Tibial nerve (tissue), 4 donors: ENCODE data around the gene GATAD2A. TPM values are rescaled to one million over a fixed set of nuclear protein-coding genes. Genes with fewer than 3 reads are reported as not detected.

ENCODE experiments used
- DNase-seq, 2 donors: peaks; one replicate each; pipeline ENCODE4 v3.0.0-alpha.2; 2019; ENCODE audit warnings: low spot score in 2 of 2
- H3K27ac ChIP-seq, 4 donors: fragments of 200-600 bp; sonication (generic) in 3 of 4; one replicate each; pipeline ENCODE4 v1.5.1; 2017 to 2019; ENCODE audit warnings: mild to moderate bottlenecking in 1 of 4
- H3K27me3 ChIP-seq, 2 donors: fragments of 200-600 bp; sonication (generic) in 1 of 2; one replicate each; pipeline versions ENCODE4 v1.5.1 to v1.6.0; 2017 to 2019
- H3K36me3 ChIP-seq, 3 donors: fragments of 200-600 bp; sonication (generic); one replicate each; pipeline ENCODE4 v1.5.1; 2018 to 2019
- H3K4me1 ChIP-seq, 4 donors: fragments of 200-600 bp; sonication (generic) in 3 of 4; one replicate each; pipeline ENCODE4 v1.5.1; 2017 to 2019
- H3K4me3 ChIP-seq, 4 donors: fragments of 200-600 bp; sonication (generic) in 3 of 4; one replicate each; pipeline ENCODE4 v1.5.1; 2017 to 2019; ENCODE audit warnings: mild to moderate bottlenecking in 1 of 4, moderate library complexity in 1 of 4
- H3K9me3 ChIP-seq, 4 donors: fragments of 200-600 bp; sonication (generic) in 3 of 4; one replicate each; pipeline ENCODE4 v1.5.1; 2017 to 2019
- CTCF ChIP-seq, 5 experiments: fragments of 200-600 bp in 3 of 5; fragments of 450-650 bp in 2 of 5; sonication (generic) in 3 of 5; IDR thresholded peaks; one replicate each; pipeline ENCODE4 v1.5.1; 2016 to 2019; ENCODE audit warnings: antibody characterized with exemption in 5 of 5, mild to moderate bottlenecking in 3 of 5, moderate library complexity in 2 of 5
- EP300 ChIP-seq, 2 donors: sonication (generic); formaldehyde crosslinking; IDR thresholded peaks; one replicate each; pipeline ENCODE4 v1.6.1; 2017; ENCODE audit warnings: antibody characterized with exemption in 2 of 2, mild to moderate bottlenecking in 1 of 2
- POLR2A ChIP-seq, 2 donors: fragments of 450-650 bp; IDR thresholded peaks; one replicate each; pipeline ENCODE4 v1.6.1; 2017; ENCODE audit warnings: antibody characterized with exemption in 2 of 2, mild to moderate bottlenecking in 2 of 2, moderate library complexity in 2 of 2
- WGBS, 2 donors: methylation state at CpG; one replicate each; pipeline ENCODE4 v1.1.5; 2018; 5-methylcytosine and 5-hydroxymethylcytosine counted together
- total RNA-seq, 4 donors: library from RNA; depleted of rRNA; stranded (reverse); fragments of >200 nt; gene quantifications; one replicate each; pipeline ENCODE4 v1.1.0, GENCODE V29; 2016

Gene GATAD2A
- total RNA-seq, 4 donors from 2014 or later, result 34.1 to 69.6 (median 36.8) TPM

- Histone ChIP-seq H3K4me1 (peaks cover 0 to 6% (median 0%) of the 10 kb centered on the region in 4 donors), H3K9me3 (no peaks in the 10 kb centered on the region), H3K27me3 (no peaks in the 10 kb centered on the region), H3K27ac (no peak overlapping the region), H3K4me3 (no peak overlapping the region), H3K36me3 (peaks cover 10 to 100% (median 36%) of the 10 kb centered on the region in 3 donors)
- DNase-seq, result no peak
- TF ChIP-seq CTCF (IDR thresholded peaks at IDR 0.05), result no peak
- TF ChIP-seq EP300 (IDR thresholded peaks at IDR 0.05), result no peak
- no peak for TF ChIP-seq POLR2A (IDR thresholded peaks at IDR 0.05)
- WGBS, 2 donors, result 85 to 86% methylated on average over 26 of the region's 26 CpGs
Observed at GRCh38 chr19:19501798-19502197, 96.3 kb downstream of the GATAD2A start.

DNA sequence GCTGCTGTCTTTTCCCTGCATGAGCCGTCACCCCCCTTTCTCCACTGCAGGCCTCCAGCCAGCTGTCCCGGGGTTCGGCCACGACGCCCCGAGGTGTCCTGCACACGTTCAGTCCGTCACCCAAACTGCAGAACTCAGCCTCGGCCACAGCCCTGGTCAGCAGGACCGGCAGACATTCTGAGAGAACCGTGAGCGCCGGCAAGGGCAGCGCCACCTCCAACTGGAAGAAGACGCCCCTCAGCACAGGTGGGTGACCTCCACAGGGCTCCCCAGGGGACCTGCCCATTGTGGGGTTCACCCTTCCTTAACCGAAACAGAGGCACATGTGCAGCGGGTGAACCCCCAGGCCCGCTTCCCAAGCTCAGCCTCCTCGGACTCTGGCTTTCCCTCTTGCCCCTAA lies 96.8 kb downstream of the GATAD2A start:
- Histone ChIP-seq H3K36me3 (peaks cover 10 to 100% (median 31%) of the 10 kb centered on the region in 3 donors), H3K27ac (no peak overlapping the region), H3K9me3 (no peaks in the 10 kb centered on the region), H3K27me3 (no peaks in the 10 kb centered on the region), H3K4me3 (no peak overlapping the region), H3K4me1 (peaks cover 0 to 6% (median 0%) of the 10 kb centered on the region in 4 donors)
- TF ChIP-seq EP300 (IDR thresholded peaks at IDR 0.05) (no peak), CTCF (IDR thresholded peaks at IDR 0.05) (no peak), POLR2A (IDR thresholded peaks at IDR 0.05) (no peak)
- 90 to 95% methylated on average over 19 of the region's 19 CpGs for WGBS, 2 donors
- DNase-seq, result no peak

DNA sequence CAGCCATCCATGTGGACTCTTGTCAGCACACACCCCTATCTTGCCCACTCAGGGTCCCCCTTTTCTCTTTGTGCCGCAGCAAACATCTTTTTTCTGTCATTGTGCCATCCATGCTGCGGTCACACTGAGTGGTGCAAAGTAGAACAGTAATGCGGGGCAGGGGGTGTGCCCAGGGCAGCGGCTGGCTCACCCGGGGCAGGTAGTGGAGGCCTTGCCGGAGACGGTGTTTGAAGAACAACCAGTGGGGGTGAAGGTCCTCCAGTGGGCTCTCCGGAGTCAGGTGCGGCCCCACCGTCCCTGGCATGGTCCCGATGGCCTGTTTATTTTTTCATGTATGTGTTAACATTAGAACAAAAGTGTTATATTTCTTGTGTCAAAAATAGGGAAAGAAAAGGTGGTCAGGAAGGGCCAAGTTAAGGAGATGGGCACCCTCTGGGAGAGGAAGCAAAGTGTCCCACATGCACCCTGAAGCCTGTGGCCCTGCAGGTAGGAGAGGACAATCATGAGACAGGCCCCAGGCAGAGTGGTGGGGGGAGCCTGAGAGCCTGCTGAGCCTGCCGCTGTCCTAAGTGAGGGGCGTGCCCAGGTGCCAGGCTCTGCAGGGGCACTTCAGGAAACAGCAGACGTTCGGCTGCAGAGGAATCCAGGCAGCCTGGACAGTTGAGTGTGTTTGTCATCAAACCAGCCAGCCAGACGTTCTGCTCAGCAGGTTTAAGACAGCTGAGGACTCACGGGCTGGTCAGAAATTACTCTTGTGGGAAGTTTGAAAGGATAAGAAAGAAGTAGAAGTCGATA lies 97.5 kb downstream of the GATAD2A start:
- H3K9me3 ChIP-seq, result no peaks in the 10 kb centered on the region
- peaks cover 0 to 6% (median 0%) of the 10 kb centered on the region in 4 donors for H3K4me1 ChIP-seq
- peaks cover 10 to 100% (median 30%) of the 10 kb centered on the region in 3 donors for H3K36me3 ChIP-seq
- no peak for DNase-seq
- TF ChIP-seq POLR2A (IDR thresholded peaks at IDR 0.05), result no peak
- TF ChIP-seq CTCF (IDR thresholded peaks at IDR 0.05), result no peak
- no peak for TF ChIP-seq EP300 (IDR thresholded peaks at IDR 0.05)
- WGBS, 2 donors, result 86 to 90% methylated on average over 18 of the region's 18 CpGs
- H3K4me3 ChIP-seq, result no peak overlapping the region
- no peak overlapping the region for H3K27ac ChIP-seq
- H3K27me3 ChIP-seq, result no peaks in the 10 kb centered on the region

DNA sequence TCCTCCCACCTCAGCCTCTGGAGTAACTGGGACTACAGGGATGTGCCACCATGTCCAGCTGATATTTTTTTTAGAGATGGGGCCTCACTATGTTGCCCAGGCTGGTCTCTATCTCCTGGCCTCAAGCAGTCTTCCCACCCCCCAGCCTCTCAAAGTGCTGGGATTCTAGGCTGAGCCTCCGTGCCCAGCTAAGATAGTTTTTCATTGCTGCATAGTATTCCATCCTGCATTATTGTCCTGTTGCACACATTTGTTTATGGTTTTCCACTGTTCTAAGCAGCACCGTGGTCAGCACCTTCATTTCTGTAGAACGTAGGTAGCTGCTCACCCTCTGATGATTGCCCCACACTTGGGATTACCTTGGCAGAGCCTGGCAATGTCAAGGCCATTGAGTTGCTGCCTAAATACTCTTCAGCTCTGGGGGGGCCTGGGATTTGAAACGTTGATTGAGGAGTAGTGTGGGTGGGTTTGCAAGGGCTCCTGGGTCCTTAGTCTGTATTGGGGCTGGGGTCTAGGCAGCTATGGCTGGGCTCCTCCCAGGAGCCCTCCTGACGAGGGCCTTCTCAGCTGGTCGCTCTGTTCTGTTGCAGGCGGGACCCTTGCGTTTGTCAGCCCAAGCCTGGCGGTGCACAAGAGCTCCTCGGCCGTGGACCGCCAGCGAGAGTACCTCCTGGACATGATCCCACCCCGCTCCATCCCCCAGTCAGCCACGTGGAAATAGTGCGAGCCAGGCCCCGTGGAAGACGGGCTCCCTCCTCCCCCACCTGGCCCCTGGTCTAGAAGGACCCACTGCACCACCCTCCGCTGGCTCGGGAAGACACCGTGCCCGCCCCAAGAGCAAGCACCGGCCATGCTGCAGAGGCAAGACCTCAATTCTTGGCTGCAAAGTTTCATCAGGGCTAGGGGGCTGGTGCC lies 99.5 kb downstream of the GATAD2A start:
- Histone ChIP-seq H3K4me3 (no peak overlapping the region), H3K9me3 (no peaks in the 10 kb centered on the region), H3K4me1 (peaks cover 0 to 6% (median 0%) of the 10 kb centered on the region in 4 donors), H3K36me3 (peaks cover 7 to 85% (median 30%) of the 10 kb centered on the region in 3 donors), H3K27me3 (no peaks in the 10 kb centered on the region), H3K27ac (no peak overlapping the region)
- no peak for TF ChIP-seq CTCF (IDR thresholded peaks at IDR 0.05)
- TF ChIP-seq POLR2A (IDR thresholded peaks at IDR 0.05), result no peak
- TF ChIP-seq EP300 (IDR thresholded peaks at IDR 0.05), result no peak
- no peak for DNase-seq
- 89 to 92% methylated on average over 14 to 21 of the region's 23 CpGs for WGBS, 2 donors
